Measurements from ENCODE around the gene MTRR.

DNA sequence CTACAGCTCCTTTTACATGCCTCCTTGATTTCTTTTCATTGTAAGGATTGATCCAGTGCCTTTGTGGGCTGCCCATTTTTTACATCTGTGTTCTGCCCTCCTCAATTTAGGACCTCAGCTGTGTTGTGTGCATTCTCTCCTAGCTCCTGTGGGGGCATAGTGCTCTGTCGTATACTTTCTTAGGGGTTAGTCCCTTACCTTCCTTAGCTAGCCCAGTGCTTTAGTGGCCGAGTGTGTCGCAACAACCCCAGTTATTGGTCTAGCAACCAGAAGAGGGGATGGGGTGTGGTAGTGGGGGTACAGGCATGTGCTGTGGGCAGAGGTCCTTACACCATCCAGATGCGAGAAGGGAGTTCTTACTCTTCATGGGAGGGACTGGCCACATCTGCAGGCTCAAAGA, 12.1 kb downstream of the MTRR start:
- TF ChIP-seq, protein P1, sequence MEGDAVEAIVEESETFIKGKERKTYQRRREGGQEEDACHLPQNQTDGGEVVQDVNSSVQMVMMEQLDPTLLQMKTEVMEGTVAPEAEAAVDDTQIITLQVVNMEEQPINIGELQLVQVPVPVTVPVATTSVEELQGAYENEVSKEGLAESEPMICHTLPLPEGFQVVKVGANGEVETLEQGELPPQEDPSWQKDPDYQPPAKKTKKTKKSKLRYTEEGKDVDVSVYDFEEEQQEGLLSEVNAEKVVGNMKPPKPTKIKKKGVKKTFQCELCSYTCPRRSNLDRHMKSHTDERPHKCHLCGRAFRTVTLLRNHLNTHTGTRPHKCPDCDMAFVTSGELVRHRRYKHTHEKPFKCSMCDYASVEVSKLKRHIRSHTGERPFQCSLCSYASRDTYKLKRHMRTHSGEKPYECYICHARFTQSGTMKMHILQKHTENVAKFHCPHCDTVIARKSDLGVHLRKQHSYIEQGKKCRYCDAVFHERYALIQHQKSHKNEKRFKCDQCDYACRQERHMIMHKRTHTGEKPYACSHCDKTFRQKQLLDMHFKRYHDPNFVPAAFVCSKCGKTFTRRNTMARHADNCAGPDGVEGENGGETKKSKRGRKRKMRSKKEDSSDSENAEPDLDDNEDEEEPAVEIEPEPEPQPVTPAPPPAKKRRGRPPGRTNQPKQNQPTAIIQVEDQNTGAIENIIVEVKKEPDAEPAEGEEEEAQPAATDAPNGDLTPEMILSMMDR (IDR thresholded peaks at IDR 0.05 in 8 of 11, conservative IDR thresholded peaks at IDR 0.05 in 3 of 11) = no peak
- no peak for TF ChIP-seq POLR2A (IDR thresholded peaks at IDR 0.05)

Measured in spleen (tissue), 7 donors.